ENCODE data around the gene GABARAPL2.

Gene GABARAPL2

DNA sequence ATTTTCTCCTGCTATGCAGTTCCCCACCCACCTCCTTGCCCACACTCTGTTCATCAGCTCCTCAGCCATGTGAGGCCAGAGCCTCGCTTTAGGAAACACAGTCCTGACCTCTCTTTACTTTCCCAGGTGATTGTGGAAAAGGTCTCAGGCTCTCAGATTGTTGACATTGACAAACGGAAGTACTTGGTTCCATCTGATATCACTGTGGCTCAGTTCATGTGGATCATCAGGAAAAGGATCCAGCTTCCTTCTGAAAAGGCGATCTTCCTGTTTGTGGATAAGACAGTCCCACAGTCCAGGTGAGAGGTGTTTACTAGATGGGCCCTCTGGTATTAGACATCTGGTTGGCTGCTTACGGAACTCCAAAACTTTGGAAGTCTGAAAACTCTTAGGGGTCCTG is 1.7 kb downstream of the GABARAPL2 start:
- Histone ChIP-seq H3K27me3 (ENCODE audit: insufficient read depth, insufficient read length) (peaks cover 4% of the 10 kb centered on the region), H3K4me3 (ENCODE audit: insufficient read length, low read depth) (no peak overlapping the region), H3K9me3 (ENCODE audit: insufficient read depth, low read length) (no peaks in the 10 kb centered on the region), H3K36me3 (ENCODE audit: insufficient read depth, insufficient read length, low read length) (peaks cover 52% of the 10 kb centered on the region), H3K4me1 (ENCODE audit: insufficient read depth, insufficient read length) (peaks cover 5% of the 10 kb centered on the region), H3K9ac (ENCODE audit: insufficient read length, low read depth) (no peak overlapping the region)
- no peak for DNase-seq (ENCODE audit: low read depth, low spot score)
- TF ChIP-seq YY1 (IDR thresholded peaks at IDR 0.05; ENCODE audit: insufficient read depth, insufficient read length) (no peak), ZNF274 (IDR thresholded peaks at IDR 0.05; ENCODE audit: low read depth, low read length) (no peak), SUZ12 (IDR thresholded peaks at IDR 0.05; ENCODE audit: extremely low read depth, insufficient read depth, insufficient read length) (no peak)

DNA sequence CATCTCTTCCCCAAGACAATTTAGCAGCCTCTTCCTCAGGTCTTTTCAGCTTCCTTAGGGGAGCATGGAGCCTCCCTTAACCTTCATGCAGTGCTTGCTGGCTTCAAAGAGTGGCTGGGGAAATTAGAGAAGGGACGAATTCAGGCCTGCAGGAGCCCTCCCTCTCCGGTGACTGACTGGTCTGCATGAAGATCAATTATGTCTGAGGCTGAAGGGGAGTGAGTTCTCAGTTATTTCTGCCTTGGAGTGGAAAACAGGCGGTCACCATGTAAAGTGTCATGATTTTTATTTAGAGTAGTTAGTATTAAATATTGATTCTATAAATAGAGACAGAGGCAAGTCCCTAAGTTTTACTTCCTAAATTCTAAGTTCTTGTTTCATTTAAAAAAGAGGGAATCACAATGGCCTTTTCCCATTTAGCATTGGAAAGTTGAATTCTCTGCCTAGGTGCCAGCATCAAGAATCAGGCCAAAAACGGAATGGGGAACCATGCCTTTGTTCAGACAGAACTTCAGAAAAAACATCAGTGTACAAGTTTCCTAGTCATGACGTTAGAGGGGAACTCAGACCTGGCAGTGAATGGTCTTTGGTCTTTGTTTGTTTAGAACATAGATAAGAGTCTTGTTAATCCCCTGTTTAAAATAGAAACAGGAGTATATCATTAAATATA is 4.4 kb downstream of the GABARAPL2 start:
- DNase-seq (ENCODE audit: low read depth, low spot score) = no peak
- Histone ChIP-seq H3K9ac (ENCODE audit: insufficient read length, low read depth) (no peak overlapping the region), H3K4me1 (ENCODE audit: insufficient read depth, insufficient read length) (peaks cover 2% of the 10 kb centered on the region), H3K36me3 (ENCODE audit: insufficient read depth, insufficient read length, low read length) (peaks cover 74% of the 10 kb centered on the region), H3K27me3 (ENCODE audit: insufficient read depth, insufficient read length) (no peaks in the 10 kb centered on the region), H3K4me3 (ENCODE audit: insufficient read length, low read depth) (no peak overlapping the region), H3K9me3 (ENCODE audit: insufficient read depth, low read length) (no peaks in the 10 kb centered on the region)
- no peak for TF ChIP-seq SUZ12 (IDR thresholded peaks at IDR 0.05; ENCODE audit: extremely low read depth, insufficient read depth, insufficient read length)
- no peak for TF ChIP-seq YY1 (IDR thresholded peaks at IDR 0.05; ENCODE audit: insufficient read depth, insufficient read length)

DNA sequence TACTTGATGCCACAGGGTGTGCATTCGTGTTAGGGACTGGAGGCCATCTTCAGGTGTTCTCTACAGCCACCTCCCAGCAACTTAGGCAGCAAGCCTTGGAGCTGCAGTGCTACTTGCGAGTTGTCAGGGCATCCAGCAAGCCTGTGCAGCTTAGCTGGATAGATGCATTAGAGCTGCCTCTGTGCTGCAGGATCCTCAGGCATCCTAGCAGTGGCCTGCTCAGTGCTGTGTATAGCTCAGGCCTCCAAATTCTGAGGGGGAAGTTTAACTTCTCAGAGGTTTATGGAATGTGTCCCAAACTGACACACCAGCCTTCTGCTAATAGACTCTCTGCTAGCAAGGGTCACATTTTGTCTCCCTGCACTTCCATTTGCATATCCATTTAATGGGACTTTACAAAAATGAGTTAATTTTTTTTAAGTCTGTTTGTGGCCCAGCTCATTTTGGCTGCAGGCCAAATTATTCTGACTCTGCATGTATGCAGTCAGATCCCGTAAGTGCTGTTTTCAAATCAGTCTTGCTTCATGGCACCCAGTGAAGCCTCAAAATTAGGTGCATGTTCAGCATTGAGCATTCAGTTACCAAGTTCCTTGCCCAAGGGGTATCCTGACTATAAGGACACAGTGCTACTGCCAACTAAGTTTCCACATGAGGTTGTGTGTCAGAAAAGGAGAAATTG is 6.8 kb downstream of the GABARAPL2 start:
- TF ChIP-seq ZNF274 (IDR thresholded peaks at IDR 0.05; ENCODE audit: low read depth, low read length) = no peak
- TF ChIP-seq YY1 (IDR thresholded peaks at IDR 0.05; ENCODE audit: insufficient read depth, insufficient read length) = no peak
- TF ChIP-seq SUZ12 (IDR thresholded peaks at IDR 0.05; ENCODE audit: extremely low read depth, insufficient read depth, insufficient read length) = no peak
- H3K36me3 ChIP-seq (ENCODE audit: insufficient read depth, insufficient read length, low read length) = peaks cover 86% of the 10 kb centered on the region
- H3K4me1 ChIP-seq (ENCODE audit: insufficient read depth, insufficient read length) = no peaks in the 10 kb centered on the region
- H3K9me3 ChIP-seq (ENCODE audit: insufficient read depth, low read length) = no peaks in the 10 kb centered on the region
- no peak for DNase-seq (ENCODE audit: low read depth, low spot score)
- no peak overlapping the region for H3K9ac ChIP-seq (ENCODE audit: insufficient read length, low read depth)
- H3K4me3 ChIP-seq (ENCODE audit: insufficient read length, low read depth) = no peak overlapping the region
- no peaks in the 10 kb centered on the region for H3K27me3 ChIP-seq (ENCODE audit: insufficient read depth, insufficient read length)

DNA sequence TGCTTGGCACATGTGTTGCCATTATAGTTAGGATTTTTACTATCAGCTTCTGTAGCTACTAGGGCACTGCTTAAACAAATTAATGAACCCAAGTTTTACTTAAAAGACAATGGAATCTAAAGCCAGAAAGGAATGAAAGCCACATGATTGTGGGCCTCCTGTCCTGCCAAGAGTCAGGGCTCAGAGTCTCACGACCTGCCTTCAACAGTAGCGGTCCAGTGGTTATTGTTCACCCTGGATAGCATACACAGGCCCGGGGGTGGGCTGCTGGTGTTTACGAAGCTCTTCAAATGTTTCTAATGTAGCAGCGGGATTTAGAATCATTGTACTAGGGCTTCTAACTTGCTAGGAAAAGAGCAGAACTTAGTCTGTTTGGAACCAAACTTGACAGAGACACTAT is 7.8 kb downstream of the GABARAPL2 start:
- DNase-seq (ENCODE audit: low read depth, low spot score) = no peak
- no peak overlapping the region for H3K9ac ChIP-seq (ENCODE audit: insufficient read length, low read depth)
- TF ChIP-seq SUZ12 (IDR thresholded peaks at IDR 0.05; ENCODE audit: extremely low read depth, insufficient read depth, insufficient read length) = no peak
- no peak for TF ChIP-seq ZNF274 (IDR thresholded peaks at IDR 0.05; ENCODE audit: low read depth, low read length)
- TF ChIP-seq YY1 (IDR thresholded peaks at IDR 0.05; ENCODE audit: insufficient read depth, insufficient read length) = no peak
- no peaks in the 10 kb centered on the region for H3K9me3 ChIP-seq (ENCODE audit: insufficient read depth, low read length)
- no peak overlapping the region for H3K4me3 ChIP-seq (ENCODE audit: insufficient read length, low read depth)
- H3K36me3 ChIP-seq (ENCODE audit: insufficient read depth, insufficient read length, low read length) = peaks cover 86% of the 10 kb centered on the region
- no peaks in the 10 kb centered on the region for H3K27me3 ChIP-seq (ENCODE audit: insufficient read depth, insufficient read length)
- no peaks in the 10 kb centered on the region for H3K4me1 ChIP-seq (ENCODE audit: insufficient read depth, insufficient read length)

DNA sequence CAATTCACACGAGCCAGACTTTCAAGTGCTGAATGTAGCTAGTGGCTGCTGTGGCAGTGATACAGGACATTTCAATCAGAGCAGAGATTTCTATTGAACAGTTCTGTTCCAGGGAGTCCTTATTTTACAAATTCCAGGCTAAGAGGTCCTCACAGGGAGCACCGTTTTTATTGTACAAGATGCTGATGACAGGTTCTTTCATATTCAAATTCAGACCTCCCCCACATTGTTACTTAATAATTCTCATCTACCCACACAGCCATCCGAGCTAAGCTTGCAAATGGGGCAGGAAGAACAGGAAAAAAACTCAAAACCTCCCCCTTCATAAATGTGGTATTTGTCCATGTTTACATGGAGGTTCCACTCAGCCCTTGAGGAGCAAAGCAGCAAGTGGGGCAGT is 9.8 kb downstream of the GABARAPL2 start:
- H3K4me1 ChIP-seq (ENCODE audit: insufficient read depth, insufficient read length) = no peaks in the 10 kb centered on the region
- H3K36me3 ChIP-seq (ENCODE audit: insufficient read depth, insufficient read length, low read length) = peaks cover 79% of the 10 kb centered on the region
- no peaks in the 10 kb centered on the region for H3K9me3 ChIP-seq (ENCODE audit: insufficient read depth, low read length)
- H3K4me3 ChIP-seq (ENCODE audit: insufficient read length, low read depth) = no peak overlapping the region
- no peak for DNase-seq (ENCODE audit: low read depth, low spot score)
- no peak for TF ChIP-seq SUZ12 (IDR thresholded peaks at IDR 0.05; ENCODE audit: extremely low read depth, insufficient read depth, insufficient read length)
- no peak for TF ChIP-seq YY1 (IDR thresholded peaks at IDR 0.05; ENCODE audit: insufficient read depth, insufficient read length)
- no peak for TF ChIP-seq ZNF274 (IDR thresholded peaks at IDR 0.05; ENCODE audit: low read depth, low read length)
- H3K27me3 ChIP-seq (ENCODE audit: insufficient read depth, insufficient read length) = no peaks in the 10 kb centered on the region
- no peak overlapping the region for H3K9ac ChIP-seq (ENCODE audit: insufficient read length, low read depth)

DNA sequence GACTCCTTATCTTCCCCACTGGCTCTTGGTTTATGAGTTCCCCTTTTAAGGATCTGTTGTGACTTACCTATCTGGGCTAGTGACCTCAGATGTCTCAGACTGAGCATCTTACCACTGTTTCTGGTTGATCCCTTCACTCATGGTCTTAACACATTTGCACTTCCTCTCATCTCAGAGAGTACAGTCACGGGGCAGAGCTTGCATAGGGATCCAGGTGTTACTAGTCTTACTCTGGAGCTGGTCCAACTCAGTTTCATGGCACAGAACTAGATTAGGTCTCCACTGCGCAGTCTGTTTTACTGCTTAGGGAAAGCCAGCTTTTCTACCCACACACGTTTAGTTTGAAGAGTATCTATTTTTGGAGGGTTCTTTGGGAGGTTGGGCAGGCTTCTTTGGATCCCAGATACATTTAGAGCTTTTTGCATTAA is 10.2 kb downstream of the GABARAPL2 start:
- TF ChIP-seq ZNF274 (IDR thresholded peaks at IDR 0.05; ENCODE audit: low read depth, low read length) (no peak), SUZ12 (IDR thresholded peaks at IDR 0.05; ENCODE audit: extremely low read depth, insufficient read depth, insufficient read length) (no peak), YY1 (IDR thresholded peaks at IDR 0.05; ENCODE audit: insufficient read depth, insufficient read length) (no peak)
- Histone ChIP-seq H3K36me3 (ENCODE audit: insufficient read depth, insufficient read length, low read length) (peaks cover 79% of the 10 kb centered on the region), H3K9ac (ENCODE audit: insufficient read length, low read depth) (no peak overlapping the region), H3K4me3 (ENCODE audit: insufficient read length, low read depth) (no peak overlapping the region), H3K4me1 (ENCODE audit: insufficient read depth, insufficient read length) (no peaks in the 10 kb centered on the region), H3K9me3 (ENCODE audit: insufficient read depth, low read length) (no peaks in the 10 kb centered on the region), H3K27me3 (ENCODE audit: insufficient read depth, insufficient read length) (no peaks in the 10 kb centered on the region)
- no peak for DNase-seq (ENCODE audit: low read depth, low spot score)

DNA sequence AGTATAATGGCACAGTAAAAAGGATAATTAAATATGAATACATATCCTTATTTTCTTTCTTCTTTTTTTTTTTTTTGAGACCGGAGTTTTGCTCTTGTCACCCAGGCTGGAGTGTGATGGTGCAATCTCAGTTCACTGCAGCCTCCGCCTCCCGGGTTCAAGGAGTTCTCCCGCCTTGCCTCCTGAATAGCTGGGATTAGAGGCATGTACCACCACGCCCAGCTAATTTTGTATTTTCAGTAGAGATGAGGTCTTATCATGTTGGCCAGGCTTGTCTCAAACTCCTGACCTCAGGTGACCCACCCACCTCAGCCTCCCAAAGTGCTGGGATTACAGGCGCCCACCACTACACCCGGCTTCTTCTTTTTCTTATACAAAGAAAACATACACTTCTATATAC is 12.0 kb downstream of the GABARAPL2 start:
- H3K36me3 ChIP-seq (ENCODE audit: insufficient read depth, insufficient read length, low read length) = peaks cover 64% of the 10 kb centered on the region
- no peaks in the 10 kb centered on the region for H3K4me1 ChIP-seq (ENCODE audit: insufficient read depth, insufficient read length)
- no peaks in the 10 kb centered on the region for H3K9me3 ChIP-seq (ENCODE audit: insufficient read depth, low read length)
- no peak overlapping the region for H3K9ac ChIP-seq (ENCODE audit: insufficient read length, low read depth)
- no peak for DNase-seq (ENCODE audit: low read depth, low spot score)
- no peak overlapping the region for H3K4me3 ChIP-seq (ENCODE audit: insufficient read length, low read depth)
- TF ChIP-seq SUZ12 (IDR thresholded peaks at IDR 0.05; ENCODE audit: extremely low read depth, insufficient read depth, insufficient read length) = no peak
- no peak for TF ChIP-seq YY1 (IDR thresholded peaks at IDR 0.05; ENCODE audit: insufficient read depth, insufficient read length)
- TF ChIP-seq ZNF274 (IDR thresholded peaks at IDR 0.05; ENCODE audit: low read depth, low read length) = no peak
- H3K27me3 ChIP-seq (ENCODE audit: insufficient read depth, insufficient read length) = no peaks in the 10 kb centered on the region

Data from NT2/D1 (cell line).